HK-2 (cell line): Measurements from ENCODE around the gene HERC4.
"Not testable (repeated sequence)": the region's sequence is repeated elsewhere in the genome, so short reads cannot be mapped to it uniquely, and the experiment has no call there.

Experiments
- DNase-seq: peaks from one replicate; pipeline ENCODE4 v3.0.0-alpha.2; 2018; ENCODE audit not compliant: unreplicated experiment

HERC4 gene

GRCh38 chr10:67878133-67878532, 196.9 kb downstream of the HERC4 start:
- no peak for DNase-seq

- DNase-seq: not testable (repeated sequence)
Observed at GRCh38 chr10:67877421-67877820, 197.7 kb downstream of the HERC4 start.

GRCh38 chr10:67875340-67876238, 199.5 kb downstream of the HERC4 start:
- DNase-seq: no peak
